NCI-H526 treated with DMSO at 0.1 percent for 48 hours (cell line): Measurements from ENCODE around the gene SPSB1.
A peak's percentile ranks its signal among the peaks of the same experiment; 100 is the strongest.

Source experiments
- DNase-seq: peaks from one replicate; lab custom pipeline; 2025; lab: John Stamatoyannopoulos, UW

The SPSB1 gene

DNA sequence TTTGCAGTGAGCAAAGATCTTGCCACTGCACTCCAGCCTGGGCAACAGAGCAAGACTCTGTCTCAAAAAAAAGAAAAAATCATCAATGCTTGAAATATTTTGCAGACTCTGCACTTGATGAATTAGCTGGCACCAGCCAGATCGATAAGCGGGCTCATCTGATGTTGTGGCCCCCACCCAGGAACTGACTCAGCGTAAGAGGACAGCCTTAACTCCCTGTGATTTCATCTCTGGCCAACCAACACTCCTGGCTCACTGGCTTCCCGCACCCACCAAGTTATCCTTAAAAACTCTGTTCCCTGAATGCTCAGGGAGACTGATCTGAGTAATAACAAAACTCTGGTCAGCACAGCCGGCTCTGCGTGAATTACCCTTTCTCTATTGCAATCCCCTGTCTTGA is 98.9 kb downstream of the SPSB1 start:
- DNase-seq, result no peak

DNA sequence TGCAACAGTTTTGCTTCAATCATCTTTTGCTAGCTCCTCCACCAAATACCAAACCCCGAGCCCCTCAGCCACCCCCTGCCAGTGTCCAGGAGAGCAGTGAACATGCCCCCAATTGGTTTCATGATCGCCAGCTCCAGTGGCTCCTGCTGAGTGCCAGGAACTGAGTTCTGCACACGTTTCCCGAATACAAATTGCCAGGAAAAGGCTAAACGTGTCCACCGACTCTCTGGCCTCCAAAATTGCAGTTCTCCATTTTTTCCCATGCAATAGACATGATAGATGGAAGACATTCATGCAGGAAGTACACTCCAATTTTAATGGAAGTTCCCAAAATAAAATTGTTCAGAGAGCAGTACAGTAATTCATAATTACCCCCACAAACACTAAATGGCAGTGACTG is 101.3 kb downstream of the SPSB1 start:
- no peak for DNase-seq

DNA sequence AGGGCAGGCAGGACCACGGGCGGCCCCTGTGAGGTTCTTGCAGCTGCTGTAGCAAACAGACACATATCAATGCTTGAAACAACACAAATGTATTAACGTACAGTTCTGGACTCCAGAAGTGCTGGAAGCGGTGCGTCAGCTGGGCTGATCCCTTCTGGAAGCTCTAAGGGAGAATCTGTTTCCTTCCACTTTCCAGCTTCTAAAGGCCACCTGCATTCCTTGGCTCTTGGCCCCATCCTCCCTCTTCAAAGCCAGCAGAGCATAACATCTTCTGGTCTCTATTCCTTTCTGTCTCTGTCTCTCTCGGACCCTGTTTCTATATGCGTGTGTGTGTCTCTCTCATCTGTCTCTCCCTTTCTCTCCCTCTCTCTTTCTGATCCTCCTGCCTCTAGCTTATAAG is 102.3 kb downstream of the SPSB1 start:
- DNase-seq, result no peak

DNA sequence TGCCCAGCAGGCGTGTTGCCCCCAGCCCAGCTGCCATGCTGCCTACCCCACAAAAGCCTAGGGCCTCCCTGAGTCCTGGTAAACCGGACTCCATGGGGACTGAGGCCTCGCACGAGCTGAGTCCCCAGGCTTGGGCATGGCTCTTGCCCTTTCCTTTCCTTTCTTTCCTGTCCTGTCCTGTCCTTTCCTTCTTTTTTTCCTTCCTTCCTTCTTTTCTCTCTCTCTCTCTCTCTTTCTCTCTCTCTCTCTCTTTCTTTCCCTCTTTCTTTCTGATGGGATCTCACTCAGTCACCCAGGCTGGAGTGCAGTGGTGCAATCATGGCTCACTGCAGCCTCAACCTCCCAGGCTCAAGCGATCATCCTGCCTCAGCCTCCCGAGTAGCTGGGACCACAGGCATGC is 104.4 kb downstream of the SPSB1 start:
- DNase-seq, result no peak

DNA sequence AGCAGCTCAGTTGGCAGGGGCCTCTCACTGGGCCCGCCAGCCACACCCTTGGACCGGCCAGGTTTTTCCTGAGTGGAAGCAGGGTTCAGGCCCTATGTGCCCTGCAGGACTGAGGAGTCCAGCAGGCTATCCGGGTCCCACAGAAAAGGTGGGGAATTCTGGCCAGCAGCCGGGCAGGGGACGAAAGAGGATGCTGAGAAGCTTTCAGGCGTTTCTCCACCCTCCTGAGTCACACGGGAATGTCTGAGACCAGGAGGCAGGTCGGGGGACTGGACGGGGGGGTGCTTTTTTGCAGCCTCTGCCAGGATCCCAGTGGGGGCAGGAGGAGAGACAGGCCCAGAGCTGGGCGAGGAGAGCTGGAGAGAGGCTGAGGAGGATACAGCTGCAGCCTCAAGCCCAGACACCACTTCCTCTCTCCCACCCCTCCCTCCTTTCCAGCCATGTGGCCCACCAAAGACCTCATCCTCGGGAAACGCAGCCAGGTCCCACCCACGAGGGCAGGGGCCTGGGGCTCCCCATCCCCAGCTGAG is 105.4 kb downstream of the SPSB1 start:
- no peak for DNase-seq

DNA sequence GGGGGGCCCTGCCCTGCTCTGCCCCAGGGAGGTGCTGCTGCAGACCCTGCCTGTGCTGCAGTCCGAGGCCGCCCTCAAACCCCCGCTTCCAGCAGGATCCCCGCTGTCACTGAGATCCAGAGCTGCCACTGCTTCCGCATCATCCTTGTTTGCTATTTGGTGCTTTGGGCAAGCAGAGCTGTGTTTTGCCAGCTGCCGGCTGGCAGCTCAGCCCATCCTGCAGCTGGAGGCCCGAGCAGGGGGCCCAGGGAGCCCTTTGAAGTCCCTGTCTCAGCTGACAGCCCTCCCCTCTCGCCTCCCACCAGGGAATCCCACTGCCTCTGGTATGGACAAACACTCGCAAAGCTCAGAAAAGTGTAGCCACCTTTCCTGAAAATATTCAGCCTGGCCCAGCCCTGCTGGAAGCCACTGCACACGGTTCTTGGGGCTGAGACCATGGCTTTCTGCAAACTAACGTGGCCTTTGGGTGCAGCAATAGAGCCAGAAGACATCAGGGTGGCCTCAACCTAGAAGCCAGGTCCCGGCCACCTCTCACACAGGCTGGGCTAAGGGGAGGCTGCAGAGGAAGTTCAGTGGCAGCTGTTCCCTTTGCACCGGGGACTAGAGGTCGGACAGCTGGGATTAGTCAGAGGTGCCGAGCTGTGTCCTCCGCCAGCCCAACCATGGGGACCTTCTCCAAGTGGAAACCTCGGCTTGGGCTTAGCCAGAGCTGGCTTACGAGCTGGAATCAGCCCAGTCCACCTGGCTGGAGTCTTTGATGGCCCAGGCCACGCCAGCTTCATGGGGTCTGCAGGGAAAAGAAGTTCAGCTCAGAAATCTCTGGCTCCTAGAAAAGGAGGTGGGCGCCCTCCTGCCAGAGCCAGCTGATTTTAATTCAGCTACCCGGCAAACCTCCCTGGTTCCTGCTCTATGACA is 107.1 kb downstream of the SPSB1 start:
- no peak for DNase-seq

DNA sequence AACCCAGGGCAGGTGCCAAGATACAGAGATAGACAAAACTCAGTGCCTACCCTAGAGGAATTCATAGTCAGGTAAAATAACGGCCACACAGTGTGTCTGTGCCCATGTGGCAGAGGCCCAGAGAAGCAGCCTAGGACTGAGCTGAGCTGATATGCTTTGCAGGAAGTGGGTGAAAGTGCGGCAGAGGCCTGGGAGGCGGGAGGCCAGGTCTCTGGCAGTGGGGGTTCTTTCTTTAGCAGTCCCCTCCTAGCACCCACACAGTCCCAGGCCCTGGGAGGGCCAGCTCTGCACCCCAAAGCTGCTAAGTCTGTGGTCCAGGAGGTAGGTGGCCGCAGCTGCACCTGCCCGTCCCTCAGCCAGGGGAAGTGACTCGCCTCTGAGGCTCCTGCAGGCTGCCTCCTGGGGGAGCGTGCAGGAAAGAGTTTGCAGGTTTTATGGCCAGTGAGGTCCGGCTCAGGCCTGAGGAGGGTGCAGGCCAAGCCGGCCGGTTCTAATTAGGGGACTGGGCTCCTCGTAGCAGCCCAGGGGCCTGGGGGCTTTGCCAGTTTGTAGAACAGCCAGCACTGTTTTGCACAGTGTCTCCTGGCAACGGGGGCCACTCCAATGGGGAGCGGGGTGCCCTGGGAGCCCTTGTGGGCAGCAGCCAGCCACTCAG is 107.9 kb downstream of the SPSB1 start:
- no peak for DNase-seq

DNA sequence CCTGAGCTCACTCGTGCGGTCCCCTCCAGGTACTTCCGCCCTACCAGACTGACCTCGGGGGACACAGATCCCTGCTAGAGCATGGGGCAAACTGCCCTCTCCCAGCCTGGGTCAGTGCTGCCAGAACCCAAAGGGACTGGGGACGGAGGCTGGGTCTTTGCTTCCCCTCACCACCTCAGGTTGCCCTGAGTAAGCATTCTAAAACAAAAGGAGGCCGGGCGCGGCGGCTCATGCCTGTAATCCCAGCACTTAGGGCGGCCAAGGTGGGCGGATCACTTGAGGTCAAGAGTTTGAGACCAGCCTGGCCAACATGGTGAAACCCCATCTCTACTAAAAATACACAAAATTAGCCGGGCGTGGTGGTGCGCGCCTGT is 108.4 kb downstream of the SPSB1 start:
- DNase-seq, result no peak

DNA sequence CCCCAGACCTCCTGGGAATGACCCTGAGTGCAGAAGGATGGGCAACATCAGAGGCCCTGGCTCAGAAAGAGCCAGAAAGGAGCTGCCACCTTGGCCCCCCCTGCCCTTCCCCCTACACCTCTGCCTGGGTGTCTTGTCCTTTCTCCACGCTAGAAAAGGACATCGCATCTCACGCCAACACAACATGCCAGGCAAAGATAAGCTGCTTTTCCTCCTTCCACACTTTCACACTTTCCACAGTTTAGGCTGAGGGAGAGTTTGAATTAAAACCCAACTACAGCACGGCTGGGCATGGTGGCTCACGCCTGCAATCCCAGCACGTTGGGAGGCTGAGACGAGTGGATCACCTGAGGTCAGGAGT is 109.5 kb downstream of the SPSB1 start:
- no peak for DNase-seq

DNA sequence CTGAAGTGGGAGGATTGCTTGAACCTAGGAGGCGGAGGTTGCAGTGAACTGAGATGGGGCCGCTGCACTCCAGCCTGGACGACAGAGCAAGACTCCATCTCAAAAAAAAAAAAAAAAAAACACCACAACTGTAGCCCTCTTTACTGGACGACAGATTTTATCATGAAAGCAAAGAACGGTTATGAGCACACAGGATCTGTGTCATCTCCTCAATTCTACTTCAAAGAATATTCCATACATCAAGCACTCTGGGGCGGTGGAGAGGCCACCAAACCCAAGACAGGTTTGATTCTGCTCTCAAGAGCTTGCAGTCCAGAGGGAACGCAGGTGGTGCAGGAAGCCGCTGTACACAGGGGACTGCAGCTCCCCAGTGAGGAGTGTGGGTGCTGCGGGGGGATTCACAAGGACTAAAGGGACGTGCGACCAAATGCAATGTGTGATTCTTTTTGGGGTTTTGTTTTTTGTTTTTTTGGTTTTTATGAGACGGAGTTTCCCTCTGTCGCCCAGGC is 110.1 kb downstream of the SPSB1 start:
- no peak for DNase-seq

DNA sequence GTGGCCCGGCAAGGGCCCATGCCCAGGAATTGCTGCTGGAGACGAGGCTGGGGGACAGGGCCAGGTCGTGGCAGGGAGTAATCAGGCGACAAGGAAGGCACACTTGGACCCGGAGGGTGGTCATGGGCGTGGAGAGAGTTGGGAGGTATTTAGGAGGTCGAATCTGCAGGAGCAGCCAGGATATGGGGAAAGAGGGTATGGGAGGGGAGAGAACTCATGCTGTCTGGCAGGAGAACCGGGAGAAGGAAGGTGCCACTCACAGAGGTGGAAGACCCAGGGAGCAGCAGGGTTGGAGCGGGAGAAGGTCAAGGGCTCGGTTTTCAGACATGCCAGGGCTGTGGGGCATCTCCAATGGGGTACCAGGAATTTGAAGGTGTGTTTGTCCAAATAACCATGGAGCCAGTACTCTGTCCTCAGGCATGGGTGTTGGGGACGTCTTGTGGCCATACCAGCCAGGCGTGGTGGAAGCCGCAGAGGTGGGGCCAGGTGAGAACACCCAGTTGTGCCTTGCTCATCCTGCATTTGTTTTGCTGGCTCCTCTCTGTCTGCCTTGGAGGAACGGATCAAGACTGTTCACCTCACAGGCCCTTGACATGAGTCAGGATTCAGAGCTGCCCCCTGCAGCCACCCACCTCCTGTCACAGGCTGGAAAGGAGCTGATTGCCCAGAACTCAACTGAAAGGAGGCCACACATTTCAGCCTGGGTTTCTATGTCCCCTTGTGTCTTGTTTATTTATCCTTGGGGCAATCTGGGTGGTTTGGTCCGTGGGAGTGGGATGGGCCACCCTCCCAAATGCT is 111.6 kb downstream of the SPSB1 start:
- DNase-seq, result no peak

DNA sequence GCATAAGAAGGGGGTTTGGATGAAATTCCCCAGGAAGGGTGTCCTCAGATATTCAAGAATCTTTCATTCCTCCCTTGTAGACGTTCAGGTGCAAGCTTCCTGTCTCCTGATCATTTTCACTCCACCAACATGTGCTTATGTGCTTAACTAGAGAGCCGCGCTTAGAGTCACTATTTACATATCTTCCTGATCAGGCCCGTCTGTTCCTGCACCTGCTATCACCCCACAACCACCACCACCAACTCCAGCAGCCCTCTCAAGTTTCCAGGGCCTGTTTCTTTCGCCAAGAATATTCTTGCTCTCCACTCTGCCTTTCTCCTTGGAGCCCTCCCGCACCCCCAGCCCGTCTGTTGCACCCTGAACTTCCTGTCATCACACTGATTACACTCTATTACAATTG is 113.4 kb downstream of the SPSB1 start:
- peak; percentile 16 for DNase-seq

DNA sequence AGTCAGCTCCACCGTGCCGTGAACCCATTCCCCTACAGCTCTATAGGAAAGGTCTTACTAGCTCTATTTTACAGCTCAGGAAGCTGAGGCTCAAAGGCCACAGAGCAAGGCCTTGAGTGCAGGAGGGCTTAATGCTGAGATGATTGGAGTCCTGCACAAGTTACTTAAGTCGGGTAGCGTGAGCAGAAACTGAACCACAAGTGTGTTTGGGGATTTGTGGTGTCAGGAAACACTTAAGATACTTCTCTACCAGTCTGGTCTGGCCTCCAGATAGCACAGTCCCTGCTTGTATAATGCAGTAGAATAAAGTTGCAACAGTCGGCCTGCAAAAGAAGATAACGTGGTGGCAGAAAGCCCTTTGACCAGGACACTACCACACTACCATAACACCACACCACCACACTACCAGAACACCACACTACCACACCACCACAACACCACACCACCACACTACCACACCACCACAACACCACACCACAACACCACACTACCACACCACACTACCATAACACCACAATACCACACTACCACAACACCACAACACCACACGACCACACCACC is 118.1 kb downstream of the SPSB1 start:
- no peak for DNase-seq

DNA sequence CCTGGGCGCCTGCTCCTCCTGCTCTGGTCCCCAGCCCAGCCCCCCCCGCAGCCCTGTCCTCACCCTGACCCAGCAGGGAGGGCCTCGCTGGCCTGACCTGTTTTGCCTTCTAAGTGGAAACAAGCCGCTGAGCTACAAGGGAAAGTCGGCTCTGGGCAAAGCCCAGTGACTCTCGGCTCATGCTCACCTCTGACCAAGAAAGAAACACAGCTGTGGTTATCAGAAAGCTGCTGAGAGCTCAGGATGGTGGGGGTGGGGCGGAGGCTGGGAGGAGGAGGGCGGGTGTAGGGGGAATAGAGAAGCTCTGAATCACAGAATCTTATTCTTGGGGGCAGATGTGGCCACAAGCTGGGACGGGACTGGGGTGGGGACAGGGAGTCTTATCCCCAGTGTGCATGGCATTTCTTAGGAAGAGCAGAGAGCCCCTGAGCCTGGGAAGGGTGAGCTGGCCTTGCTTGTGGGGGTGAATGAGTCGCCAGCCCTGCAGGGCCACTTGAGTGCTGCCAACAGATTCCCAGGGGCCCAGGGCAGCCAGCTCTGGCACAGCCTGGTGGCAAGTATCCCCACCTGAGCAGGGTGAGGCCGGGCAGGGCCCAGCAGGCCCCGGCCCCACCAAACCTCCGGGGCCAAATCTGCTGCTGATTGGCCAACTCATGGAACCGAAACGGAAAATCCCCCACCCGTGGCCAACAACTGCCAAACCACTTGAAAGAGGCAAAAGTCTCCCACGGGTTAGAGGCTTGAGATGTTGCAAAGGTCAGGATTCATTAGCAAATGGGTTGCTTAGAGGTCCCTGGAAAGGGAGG is 120.6 kb downstream of the SPSB1 start:
- no peak for DNase-seq

DNA sequence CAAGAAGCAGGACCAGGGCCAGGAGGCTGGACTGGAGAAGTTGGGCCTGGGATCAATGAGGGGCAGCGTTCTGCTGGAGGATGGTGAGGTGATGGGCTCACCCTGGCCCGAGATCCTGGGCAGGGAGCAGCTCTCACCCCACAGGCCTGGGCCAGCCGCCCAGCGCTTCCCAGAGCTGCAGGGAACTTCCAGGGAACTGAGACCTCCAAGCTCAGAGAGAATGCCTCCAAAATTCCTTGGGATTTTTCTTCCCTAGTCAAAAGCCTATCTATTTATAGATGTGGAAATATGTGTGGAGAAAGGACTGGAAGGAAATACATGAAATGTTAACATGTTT is 121.2 kb downstream of the SPSB1 start:
- DNase-seq, result no peak

DNA sequence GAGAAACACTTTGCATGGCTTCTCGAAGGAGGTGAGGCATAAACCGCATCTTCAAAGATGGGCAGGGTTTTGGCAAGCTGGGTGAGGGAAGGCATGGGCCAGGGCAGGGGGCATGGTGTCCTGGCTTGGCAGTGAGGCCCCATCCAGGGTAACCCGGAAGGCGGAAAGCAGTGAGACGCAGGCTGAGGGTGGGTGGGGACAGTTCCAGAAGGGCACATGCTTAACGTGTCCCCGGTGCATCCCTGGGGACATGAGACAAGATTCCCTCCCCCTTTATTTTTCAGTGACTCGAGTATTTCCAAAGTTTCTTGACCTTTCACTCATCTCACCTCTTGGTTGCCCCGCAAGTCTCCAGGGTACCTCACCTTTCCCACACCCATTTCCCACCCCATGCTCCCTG is 123.8 kb downstream of the SPSB1 start:
- no peak for DNase-seq

DNA sequence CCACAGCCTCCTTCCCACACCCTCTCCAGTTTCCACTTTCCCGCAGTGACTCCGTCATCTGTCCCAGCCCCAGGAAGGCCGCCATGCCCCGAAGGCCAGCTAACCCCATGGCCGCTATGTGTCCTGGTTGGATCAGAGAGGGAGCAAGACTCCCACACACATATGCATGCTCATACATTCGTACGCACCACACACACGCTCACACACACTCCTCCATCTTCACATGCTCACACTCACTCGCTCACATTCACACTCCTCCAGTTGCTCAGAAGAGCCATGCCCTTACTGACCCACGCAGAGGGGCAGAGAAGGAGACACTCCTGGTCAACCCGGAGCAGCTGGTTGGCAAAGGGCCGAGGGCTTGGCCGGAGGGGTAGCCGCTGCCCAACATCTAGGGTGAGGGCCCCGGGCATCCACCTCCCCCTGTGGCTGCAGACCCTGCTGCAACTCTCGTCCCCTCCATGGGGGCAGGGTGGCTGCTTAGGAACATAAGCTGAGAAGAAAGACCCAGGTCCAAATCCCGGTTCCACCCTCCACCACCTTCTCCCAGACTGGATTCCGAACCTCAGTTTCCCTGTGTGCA is 124.3 kb downstream of the SPSB1 start:
- DNase-seq, result no peak

DNA sequence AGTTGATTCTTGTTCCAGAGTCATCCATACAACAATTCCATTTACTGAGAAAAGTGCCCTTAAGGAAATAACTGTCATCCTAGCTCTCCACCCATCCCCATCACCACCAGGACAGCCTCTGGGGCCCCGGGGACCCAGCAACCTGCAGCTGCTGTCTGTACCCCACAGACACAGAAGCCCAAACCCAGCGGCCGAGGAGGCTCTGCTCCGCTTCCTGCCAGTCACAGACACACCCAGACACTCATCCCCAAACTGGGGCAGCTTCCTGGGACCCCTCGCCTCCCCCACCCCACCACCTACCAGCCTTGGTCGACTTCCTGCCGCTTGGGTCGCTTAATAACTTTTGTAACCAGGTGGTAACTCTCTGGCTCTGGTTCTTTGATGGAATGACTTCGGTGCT is 125.0 kb downstream of the SPSB1 start:
- no peak for DNase-seq

DNA sequence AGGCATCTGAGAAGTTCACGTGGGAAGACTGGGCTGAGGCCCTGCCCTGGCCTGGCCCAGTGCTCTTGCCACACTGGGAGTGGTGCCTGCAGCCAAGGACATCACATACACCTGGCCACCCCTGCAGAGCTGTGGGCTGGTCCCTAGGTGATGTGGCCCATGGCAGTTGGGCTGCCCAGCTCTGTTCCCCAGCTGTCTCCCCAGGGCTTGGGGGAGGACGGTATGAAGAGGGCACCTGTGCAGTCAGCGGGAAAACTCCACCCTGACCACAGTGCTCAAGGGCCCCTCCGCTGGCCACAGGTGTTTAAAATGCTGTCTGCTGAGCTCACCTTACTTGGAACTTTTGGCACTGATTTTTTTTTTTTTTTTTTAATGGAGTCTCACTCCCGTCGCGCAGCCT is 126.2 kb downstream of the SPSB1 start:
- no peak for DNase-seq
